BE2C (cell line): ENCODE measurements around the gene CRKL.
"Not testable (repeated sequence)": the region's sequence is repeated elsewhere in the genome, so short reads cannot be mapped to it uniquely, and the experiment has no call there.

Source experiments
- DNase-seq: peaks from one replicate; pipeline ENCODE4 v3.0.0-alpha.2; 2020
- H3K27me3 ChIP-seq: fragments of 250-450 bp; sonication (Bioruptor Pico); 2 replicates; pipeline ENCODE4 v1.5.1; 2020; ENCODE audit warnings: mild to moderate bottlenecking
- H3K36me3 ChIP-seq: fragments of 250-450 bp; sonication (Bioruptor Pico); 2 replicates; pipeline ENCODE4 v1.5.1; 2020; ENCODE audit warnings: mild to moderate bottlenecking
- H3K4me1 ChIP-seq: fragments of 250-450 bp; sonication (Bioruptor Pico); 2 replicates; pipeline ENCODE4 v1.5.1; 2020
- H3K4me3 ChIP-seq: 2 replicates; pipeline ENCODE4 v1.5.1; 2011; ENCODE audit warnings: low read depth, low read length
- H3K9me3 ChIP-seq: fragments of 250-450 bp; sonication (Bioruptor Pico); 2 replicates; pipeline ENCODE4 v1.5.1; 2020
- CTCF ChIP-seq: IDR thresholded peaks from 2 replicates; pipeline ENCODE4 v1.5.1; 2012; ENCODE audit warnings: mild to moderate bottlenecking, low read depth, low read length

Gene CRKL

GRCh38 chr22:20967697-20968211 lies 50.5 kb downstream of the CRKL start:
- TF ChIP-seq CTCF: no peak
- no peak overlapping the region for H3K4me3 ChIP-seq
- DNase-seq: no peak
- no peaks in the 10 kb centered on the region for H3K36me3 ChIP-seq
- peaks cover 11% of the 10 kb centered on the region for H3K27me3 ChIP-seq
- no peaks in the 10 kb centered on the region for H3K9me3 ChIP-seq
- H3K4me1 ChIP-seq: no peaks in the 10 kb centered on the region; the same call in 1 of the 2 replicates

- Histone ChIP-seq H3K27me3 (peaks cover 11% of the 10 kb centered on the region), H3K9me3 (no peaks in the 10 kb centered on the region), H3K4me3 (no peak overlapping the region), H3K4me1 (no peaks in the 10 kb centered on the region; the same call in 1 of the 2 replicates), H3K36me3 (no peaks in the 10 kb centered on the region)
- TF ChIP-seq CTCF: no peak
- no peak for DNase-seq
These were observed 51.2 kb downstream of the CRKL start for GRCh38 chr22:20968281-20968977.

- Histone ChIP-seq H3K4me1 (no peaks in the 10 kb centered on the region), H3K9me3 (no peaks in the 10 kb centered on the region), H3K36me3 (no peaks in the 10 kb centered on the region), H3K4me3 (no peak overlapping the region), H3K27me3 (no peaks in the 10 kb centered on the region)
- DNase-seq: no peak
- TF ChIP-seq CTCF: no peak
These were observed 53.9 kb downstream of the CRKL start for GRCh38 chr22:20970939-20971657.

- H3K4me1 ChIP-seq, H3K27me3 ChIP-seq, H3K4me3 ChIP-seq, H3K36me3 ChIP-seq, DNase-seq, H3K9me3 ChIP-seq: not testable (repeated sequence)
These were observed 54.9 kb downstream of the CRKL start for GRCh38 chr22:20972014-20972694.

- no peaks in the 10 kb centered on the region for H3K27me3 ChIP-seq
- no peak for DNase-seq
- H3K4me1 ChIP-seq: no peaks in the 10 kb centered on the region
- H3K36me3 ChIP-seq: no peaks in the 10 kb centered on the region
- no peaks in the 10 kb centered on the region for H3K9me3 ChIP-seq
- no peak for TF ChIP-seq CTCF
- H3K4me3 ChIP-seq: no peak overlapping the region
These were observed 55.8 kb downstream of the CRKL start for GRCh38 chr22:20972933-20973577.

GRCh38 chr22:20973634-20974286 lies 56.6 kb downstream of the CRKL start:
- Histone ChIP-seq H3K4me1 (no peaks in the 10 kb centered on the region), H3K27me3 (no peaks in the 10 kb centered on the region), H3K9me3 (no peaks in the 10 kb centered on the region), H3K36me3 (no peaks in the 10 kb centered on the region), H3K4me3 (no peak overlapping the region)
- DNase-seq: no peak
- no peak for TF ChIP-seq CTCF
